Stimulated activated CD8-positive, alpha-beta memory T cell treated with anti-CD3 and anti-CD28 coated beads, Interleukin-2, amount 100 ng/mL, for 48 hours (primary cell): ENCODE results near the gene FUCA2.
"Not testable (repeated sequence)": the region's sequence is repeated elsewhere in the genome, so short reads cannot be mapped to it uniquely, and the experiment has no call there.

Experiments
- DNase-seq, 2 donors: peaks; one replicate each; pipeline ENCODE4 v3.0.0-alpha.2; 2020; ENCODE audit warnings: low read depth in 2 of 2

Gene FUCA2

GRCh38 chr6:143536461-143536865 is 24.9 kb upstream of the FUCA2 start:
- DNase-seq, result peak; percentile 32 to 43

GRCh38 chr6:143535189-143535614 is 23.7 kb upstream of the FUCA2 start:
- DNase-seq, result no peak

GRCh38 chr6:143531720-143532499 is 20.4 kb upstream of the FUCA2 start:
- no peak for DNase-seq

GRCh38 chr6:143529095-143529494 is 17.6 kb upstream of the FUCA2 start:
- DNase-seq, result no peak

- DNase-seq, result no peak
Observed at GRCh38 chr6:143528164-143528811, 16.8 kb upstream of the FUCA2 start.

GRCh38 chr6:143527677-143528076 is 16.2 kb upstream of the FUCA2 start:
- DNase-seq, result no peak

- no peak for DNase-seq
Observed at GRCh38 chr6:143525356-143525755, 13.8 kb upstream of the FUCA2 start.

GRCh38 chr6:143522039-143522600 is 10.6 kb upstream of the FUCA2 start:
- DNase-seq, result no peak

GRCh38 chr6:143517447-143517773 is 5.9 kb upstream of the FUCA2 start:
- no peak for DNase-seq

GRCh38 chr6:143516690-143517446 is 5.3 kb upstream of the FUCA2 start:
- no peak for DNase-seq

- DNase-seq, result no peak
Observed at GRCh38 chr6:143515766-143516355, 4.3 kb upstream of the FUCA2 start.

GRCh38 chr6:143515061-143515760 is 3.7 kb upstream of the FUCA2 start:
- DNase-seq, result no peak

- peak in 1 of 2 donors; percentile 23 for DNase-seq
Observed at GRCh38 chr6:143513410-143513809, 1.9 kb upstream of the FUCA2 start.

- DNase-seq, result not testable (repeated sequence)
Observed at GRCh38 chr6:143510326-143510725, 1.2 kb downstream of the FUCA2 start.

- DNase-seq, result no peak
Observed at GRCh38 chr6:143507358-143508145, 4.0 kb downstream of the FUCA2 start.

GRCh38 chr6:143506620-143507019 is 4.9 kb downstream of the FUCA2 start:
- DNase-seq, result no peak

GRCh38 chr6:143506199-143506598 is 5.3 kb downstream of the FUCA2 start:
- no peak for DNase-seq

- DNase-seq, result no peak
Observed at GRCh38 chr6:143505537-143505936, 6.0 kb downstream of the FUCA2 start.

GRCh38 chr6:143505111-143505510 is 6.4 kb downstream of the FUCA2 start:
- no peak for DNase-seq

- no peak for DNase-seq
Observed at GRCh38 chr6:143504369-143504768, 7.2 kb downstream of the FUCA2 start.

- DNase-seq, result no peak
Observed at GRCh38 chr6:143501851-143502250, 9.7 kb downstream of the FUCA2 start.
